ENCODE measurements around the gene FZD7.

The FZD7 gene

GRCh38 chr2:202069170-202070067 is 35.8 kb downstream of the FZD7 start:
- DNase-seq (ENCODE audit: low spot score), result no peak

DNA sequence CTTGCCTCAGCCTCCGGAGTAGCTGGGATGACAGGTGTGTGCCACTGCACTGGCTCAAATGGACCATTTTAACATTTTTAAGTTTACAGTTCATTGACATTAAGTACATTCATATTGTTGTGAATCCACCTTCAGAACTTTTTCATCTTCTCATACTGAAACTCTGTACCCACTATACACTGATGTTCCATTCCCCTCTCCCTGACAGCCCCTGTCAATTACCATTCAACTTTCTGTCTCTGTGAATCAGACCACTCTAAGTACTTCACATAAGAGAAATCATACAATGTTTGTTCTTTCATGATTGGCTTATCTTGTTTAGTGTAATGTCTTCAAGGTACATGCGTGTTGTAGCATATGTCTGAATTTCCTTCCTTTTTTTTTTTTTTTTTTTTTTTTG is 37.5 kb downstream of the FZD7 start:
- no peak for DNase-seq (ENCODE audit: low spot score)

GRCh38 chr2:202072226-202072625 is 38.6 kb downstream of the FZD7 start:
- DNase-seq (ENCODE audit: low spot score), result no peak

DNA sequence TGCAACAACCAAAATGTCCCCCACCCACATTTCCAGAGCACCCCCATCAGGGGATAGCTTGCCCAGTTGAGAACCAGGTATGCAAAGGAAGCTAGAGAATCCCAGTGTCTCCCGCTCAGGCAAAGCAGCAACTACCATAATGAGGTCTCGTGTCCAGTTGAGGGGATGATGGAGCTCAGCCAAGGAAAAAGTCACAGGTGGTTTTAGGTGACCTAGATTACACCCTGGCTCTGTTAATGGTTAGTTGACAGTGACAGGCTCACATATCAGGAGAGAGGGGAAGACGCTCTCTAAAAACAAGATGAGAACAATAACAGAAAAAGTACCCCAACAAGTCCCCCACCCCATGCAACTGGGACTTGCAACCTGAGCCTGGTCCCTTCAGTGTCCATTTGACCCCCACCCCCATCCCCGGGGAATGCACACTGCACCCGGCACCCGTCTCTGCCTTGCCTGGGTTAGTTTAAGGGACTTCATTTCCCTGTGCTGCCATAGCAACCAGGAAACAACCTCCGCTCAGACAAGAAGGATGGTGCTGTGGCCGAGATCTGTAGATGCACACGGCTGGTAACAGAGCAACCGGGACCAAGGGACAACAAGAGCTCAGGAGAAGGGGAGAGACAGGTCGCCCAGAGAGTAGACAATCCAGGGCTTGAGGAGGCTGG is 39.2 kb downstream of the FZD7 start, which contains the start of gene KIAA2012:
KIAA2012 (plus strand) TSS at position 519 of the 665 bp plus-strand sequence. CDS start 373 bp downstream, outside the sequence.
- DNase-seq (ENCODE audit: low spot score), result no peak

GRCh38 chr2:202074324-202074723 is 40.7 kb downstream of the FZD7 start:
- DNase-seq (ENCODE audit: low spot score), result no peak

GRCh38 chr2:202079310-202079709 is 45.7 kb downstream of the FZD7 start:
- no peak for DNase-seq (ENCODE audit: low spot score)

GRCh38 chr2:202084265-202084664 is 50.6 kb downstream of the FZD7 start:
- no peak for DNase-seq (ENCODE audit: low spot score)

Measured in kidney capillary endothelial cell (primary cell).